ENCODE measurements around the gene BAIAP3. TPM values are rescaled to one million over a fixed set of nuclear protein-coding genes. Genes with fewer than 3 reads are reported as not detected.

The BAIAP3 gene
- total RNA-seq, 1 experiment from 2014 or later: 44.7 TPM

DNA sequence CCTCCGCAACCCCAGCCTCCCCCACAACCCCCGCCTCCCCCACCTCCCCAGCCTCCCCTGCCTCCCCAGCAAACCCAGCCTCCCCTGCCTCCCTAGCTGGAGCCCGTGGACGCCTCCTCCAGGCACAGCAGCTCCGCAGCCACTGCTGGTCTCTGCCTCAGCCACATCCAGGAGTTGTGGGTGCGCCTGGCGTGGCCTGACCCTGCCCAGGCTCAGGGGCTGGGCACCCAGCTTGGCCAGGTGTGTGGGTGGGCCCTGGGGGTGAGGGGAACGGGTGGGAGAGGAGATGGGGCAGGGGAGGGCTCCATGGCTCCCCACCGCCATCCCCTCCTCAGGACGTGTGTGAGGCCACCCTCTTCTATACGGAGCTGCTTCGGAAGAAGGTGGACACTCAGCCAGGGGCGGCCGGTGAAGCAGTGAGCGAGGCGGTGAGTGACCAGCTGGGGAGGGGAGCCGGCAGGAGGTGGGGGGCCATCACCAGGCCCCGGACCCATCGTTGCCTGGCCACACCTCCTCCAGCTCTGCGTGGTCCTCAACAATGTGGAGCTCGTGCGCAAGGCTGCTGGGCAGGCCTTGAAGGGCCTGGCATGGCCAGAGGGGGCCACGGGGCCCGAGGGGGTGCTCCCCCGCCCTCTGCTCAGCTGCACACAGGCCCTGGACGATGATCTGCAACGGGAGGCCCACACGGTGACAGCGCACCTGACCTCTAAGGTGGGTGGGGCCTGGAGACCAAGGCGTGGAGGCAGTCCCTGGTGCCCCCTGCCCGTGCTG is 12.4 kb downstream of the BAIAP3 start:
- H3K9ac ChIP-seq (ENCODE audit: low read length): no peak overlapping the region
- H3K9me2 ChIP-seq (ENCODE audit: insufficient read depth): no peaks in the 10 kb centered on the region
- peaks cover 0 to 9% of the 10 kb centered on the region in 2 experiments; a peak in 1 of 4 replicates for H3K36me3 ChIP-seq (ENCODE audit: control insufficient read depth in 1 of 2, insufficient read depth in 2 of 2, low read length in 2 of 2)
- H3K4me1 ChIP-seq (ENCODE audit: control insufficient read depth in 1 of 2, insufficient read depth in 2 of 2, low read length in 2 of 2): peaks cover 12 to 23% of the 10 kb centered on the region in 2 experiments
- no peak overlapping the region for H3K4me2 ChIP-seq (ENCODE audit: low read length)
- ChIA-PET POLR2A (no interaction called here), CTCF (no interaction called here), RAD21 (ENCODE audit: low non-redundant PET in 1 of 2, low total read pairs in 2 of 2, uncharacterized antibody in 2 of 2, unreplicated experiment in 2 of 2) (no interaction called here)
- no TSS peak for BruUV-seq (replicated peaks)
- H4K20me1 ChIP-seq (ENCODE audit: insufficient read depth): no peaks in the 10 kb centered on the region
- H2AFZ ChIP-seq (ENCODE audit: low read depth, low read length, poor library complexity, severe bottlenecking): no peak overlapping the region
- no peak overlapping the region for H3K4me3 ChIP-seq (replicated peaks in 1 of 2; ENCODE audit: low read depth in 1 of 2, low read length in 2 of 2)
- no peak overlapping the region for H3K27ac ChIP-seq (ENCODE audit: low read depth, low read length)
- TF ChIP-seq RAD21 (IDR thresholded peaks at IDR 0.05; ENCODE audit: low read depth) (no peak), CEBPB (IDR thresholded peaks at IDR 0.05; ENCODE audit: low read depth) (no peak)
- TF ChIP-seq, protein P1, sequence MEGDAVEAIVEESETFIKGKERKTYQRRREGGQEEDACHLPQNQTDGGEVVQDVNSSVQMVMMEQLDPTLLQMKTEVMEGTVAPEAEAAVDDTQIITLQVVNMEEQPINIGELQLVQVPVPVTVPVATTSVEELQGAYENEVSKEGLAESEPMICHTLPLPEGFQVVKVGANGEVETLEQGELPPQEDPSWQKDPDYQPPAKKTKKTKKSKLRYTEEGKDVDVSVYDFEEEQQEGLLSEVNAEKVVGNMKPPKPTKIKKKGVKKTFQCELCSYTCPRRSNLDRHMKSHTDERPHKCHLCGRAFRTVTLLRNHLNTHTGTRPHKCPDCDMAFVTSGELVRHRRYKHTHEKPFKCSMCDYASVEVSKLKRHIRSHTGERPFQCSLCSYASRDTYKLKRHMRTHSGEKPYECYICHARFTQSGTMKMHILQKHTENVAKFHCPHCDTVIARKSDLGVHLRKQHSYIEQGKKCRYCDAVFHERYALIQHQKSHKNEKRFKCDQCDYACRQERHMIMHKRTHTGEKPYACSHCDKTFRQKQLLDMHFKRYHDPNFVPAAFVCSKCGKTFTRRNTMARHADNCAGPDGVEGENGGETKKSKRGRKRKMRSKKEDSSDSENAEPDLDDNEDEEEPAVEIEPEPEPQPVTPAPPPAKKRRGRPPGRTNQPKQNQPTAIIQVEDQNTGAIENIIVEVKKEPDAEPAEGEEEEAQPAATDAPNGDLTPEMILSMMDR (IDR thresholded peaks at IDR 0.05 in 2 of 3, conservative IDR thresholded peaks at IDR 0.05 in 1 of 3; ENCODE audit: borderline replicate concordance in 1 of 3, insufficient read depth in 1 of 3, low read depth in 2 of 3, low read length in 2 of 3): no peak
- H3K9me3 ChIP-seq (ENCODE audit: control insufficient read depth in 1 of 2, insufficient read depth in 1 of 2, low read depth in 1 of 2, low read length in 2 of 2): no peaks in the 10 kb centered on the region
- intact Hi-C loops (cut with micrococcal nuclease): no loop called here
- DNase-seq (ENCODE audit: low read depth, low spot score) (no peak), ATAC-seq (no peak)
- H3K27me3 ChIP-seq (ENCODE audit: insufficient read depth, low read length): no peaks in the 10 kb centered on the region
- peaks cover 10% of the 10 kb centered on the region; the same call in 1 of the 2 replicates for H3K79me2 ChIP-seq (ENCODE audit: insufficient read depth, low read length)

DNA sequence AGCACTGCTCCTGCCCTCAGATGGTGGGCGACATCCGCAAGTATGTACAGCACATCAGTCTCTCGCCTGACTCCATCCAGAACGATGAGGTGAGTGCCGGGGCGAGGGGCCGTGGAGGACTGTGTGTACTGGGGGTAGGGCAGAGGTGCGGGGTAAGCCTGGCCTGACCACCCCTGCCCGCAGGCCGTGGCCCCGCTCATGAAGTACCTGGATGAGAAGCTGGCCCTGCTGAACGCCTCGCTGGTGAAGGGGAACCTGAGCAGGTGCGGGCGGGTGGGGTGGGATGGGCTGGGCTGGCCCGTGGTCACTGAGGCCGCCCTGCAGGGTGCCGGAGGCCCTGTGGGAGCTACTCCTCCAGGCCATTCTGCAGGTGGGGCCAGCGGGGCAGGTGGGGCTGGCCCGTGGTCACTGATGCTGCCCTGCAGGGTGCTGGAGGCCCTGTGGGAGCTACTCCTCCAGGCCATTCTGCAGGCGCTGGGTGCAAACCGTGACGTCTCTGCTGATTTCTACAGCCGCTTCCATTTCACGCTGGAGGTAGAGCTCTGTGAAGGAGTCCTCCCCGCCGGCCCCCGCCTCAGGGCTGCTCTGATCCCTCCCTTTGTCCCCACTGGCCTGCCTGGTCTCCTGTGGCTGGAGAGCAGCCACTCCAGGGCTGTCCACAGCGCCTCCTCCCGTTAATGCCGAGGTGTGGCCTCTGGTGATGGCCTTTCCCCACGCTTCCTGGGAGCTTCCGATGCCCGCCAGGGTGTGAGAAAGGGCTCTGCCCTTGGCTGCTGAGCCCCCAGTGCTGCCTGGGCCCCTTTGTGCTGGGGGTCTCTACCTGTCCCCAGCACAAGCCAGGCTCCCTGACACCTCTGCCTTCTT is 13.2 kb downstream of the BAIAP3 start:
- Histone ChIP-seq H3K4me2 (ENCODE audit: low read length) (no peak overlapping the region), H2AFZ (ENCODE audit: low read depth, low read length, poor library complexity, severe bottlenecking) (no peak overlapping the region), H3K9me3 (ENCODE audit: control insufficient read depth in 1 of 2, insufficient read depth in 1 of 2, low read depth in 1 of 2, low read length in 2 of 2) (no peaks in the 10 kb centered on the region), H3K4me3 (replicated peaks in 1 of 2; ENCODE audit: low read depth in 1 of 2, low read length in 2 of 2) (no peak overlapping the region), H3K9me2 (ENCODE audit: insufficient read depth) (no peaks in the 10 kb centered on the region), H4K20me1 (ENCODE audit: insufficient read depth) (no peaks in the 10 kb centered on the region), H3K36me3 (ENCODE audit: control insufficient read depth in 1 of 2, insufficient read depth in 2 of 2, low read length in 2 of 2) (peaks cover 0 to 9% of the 10 kb centered on the region in 2 experiments; a peak in 1 of 4 replicates), H3K27me3 (ENCODE audit: insufficient read depth, low read length) (no peaks in the 10 kb centered on the region), H3K9ac (ENCODE audit: low read length) (no peak overlapping the region), H3K79me2 (ENCODE audit: insufficient read depth, low read length) (peaks cover 17% of the 10 kb centered on the region), H3K4me1 (ENCODE audit: control insufficient read depth in 1 of 2, insufficient read depth in 2 of 2, low read length in 2 of 2) (peaks cover 12 to 26% of the 10 kb centered on the region in 2 experiments), H3K27ac (ENCODE audit: low read depth, low read length) (no peak overlapping the region)
- ChIA-PET POLR2A (no interaction called here), CTCF (no interaction called here), RAD21 (ENCODE audit: low non-redundant PET in 1 of 2, low total read pairs in 2 of 2, uncharacterized antibody in 2 of 2, unreplicated experiment in 2 of 2) (no interaction called here)
- no TSS peak for BruUV-seq (replicated peaks)
- ATAC-seq (no peak), DNase-seq (ENCODE audit: low read depth, low spot score) (no peak)
- TF ChIP-seq YY1 (IDR thresholded peaks at IDR 0.05; ENCODE audit: extremely low read depth, insufficient replicate concordance, low read depth, low read length) (no peak), CBX3 (IDR thresholded peaks at IDR 0.05; ENCODE audit: low read depth) (no peak)
- TF ChIP-seq, protein P1 (IDR thresholded peaks at IDR 0.05 in 2 of 3, conservative IDR thresholded peaks at IDR 0.05 in 1 of 3; ENCODE audit: borderline replicate concordance in 1 of 3, insufficient read depth in 1 of 3, low read depth in 2 of 3, low read length in 2 of 3): peak in 2 of 3 experiments; percentile 15 to 21; a peak in 1 of 6 replicates
- intact Hi-C loops (cut with micrococcal nuclease): no loop called here
